GM23248 (cell line): Measurements from ENCODE around the gene ZSWIM6. TPM values are rescaled to one million over a fixed set of nuclear protein-coding genes. Genes with fewer than 3 reads are reported as not detected.

Source experiments
- DNase-seq: peaks from one replicate; pipeline ENCODE4 v3.0.0-alpha.2; 2015
- H2AFZ ChIP-seq: fragments of 200-600 bp; sonication (generic); 2 replicates; pipeline ENCODE4 v1.6.1; 2016; ENCODE audit warnings: antibody characterized with exemption
- H3F3A ChIP-seq: fragments of 200-600 bp; sonication (generic); 2 replicates; pipeline ENCODE4 v1.6.1; 2016; ENCODE audit warnings: mild to moderate bottlenecking, antibody characterized with exemption, mixed run types; ENCODE audit not compliant: insufficient read depth
- H3K27ac ChIP-seq: fragments of 200-600 bp; sonication (generic); 2 replicates; pipeline ENCODE4 v1.5.1; 2016; ENCODE audit warnings: mild to moderate bottlenecking
- H3K27me3 ChIP-seq: fragments of 200-600 bp; sonication (generic); replicated peaks from 2 replicates; pipeline ENCODE4 v1.6.1; 2016; ENCODE audit warnings: mild to moderate bottlenecking; ENCODE audit not compliant: insufficient read depth
- H3K36me3 ChIP-seq: fragments of 200-600 bp; sonication (generic); 2 replicates; pipeline ENCODE4 v1.6.1; 2016; ENCODE audit warnings: low read depth, mild to moderate bottlenecking
- H3K4me1 ChIP-seq: fragments of 200-600 bp; sonication (generic); 2 replicates; pipeline ENCODE4 v1.6.1; 2016; ENCODE audit warnings: mild to moderate bottlenecking; ENCODE audit not compliant: insufficient read depth
- H3K4me2 ChIP-seq: fragments of 200-600 bp; sonication (generic); one replicate; pipeline ENCODE4 v1.6.1; 2016; ENCODE audit warnings: mild to moderate bottlenecking; ENCODE audit not compliant: unreplicated experiment
- H3K4me3 ChIP-seq: fragments of 200-600 bp; sonication (generic); 2 replicates; pipeline ENCODE4 v1.5.1; 2016; ENCODE audit warnings: mild to moderate bottlenecking
- H3K79me2 ChIP-seq: fragments of 200-600 bp; sonication (generic); 2 replicates; pipeline ENCODE4 v1.6.1; 2016; ENCODE audit warnings: mild to moderate bottlenecking; ENCODE audit not compliant: insufficient read depth
- H3K9ac ChIP-seq: fragments of 200-600 bp; sonication (generic); 2 replicates; pipeline ENCODE4 v1.6.1; 2016; ENCODE audit warnings: mild to moderate bottlenecking
- H3K9me2 ChIP-seq: fragments of 200-600 bp; sonication (generic); 2 replicates; pipeline ENCODE4 v1.6.1; 2016; ENCODE audit warnings: mixed run types, mild to moderate bottlenecking, moderate library complexity; ENCODE audit not compliant: insufficient read depth
- H3K9me3 ChIP-seq: fragments of 200-600 bp; sonication (generic); one replicate; pipeline ENCODE4 v1.6.1; 2017; ENCODE audit warnings: low read depth
- H4K20me1 ChIP-seq: fragments of 200-600 bp; sonication (generic); 2 replicates; pipeline ENCODE4 v1.6.0; 2016; ENCODE audit not compliant: insufficient read depth
- EZH2 ChIP-seq: fragments of 200-600 bp; sonication (generic); IDR thresholded peaks from 2 replicates; pipeline ENCODE4 v1.6.1; 2018; ENCODE audit warnings: antibody characterized with exemption, mild to moderate bottlenecking; ENCODE audit not compliant: insufficient read depth, poor library complexity, severe bottlenecking
- EZH2phosphoT487 ChIP-seq: fragments of 200-600 bp; sonication (generic); IDR thresholded peaks from 2 replicates; pipeline ENCODE4 v1.6.1; 2018; ENCODE audit warnings: antibody characterized with exemption, moderate library complexity, mild to moderate bottlenecking, low read depth; ENCODE audit not compliant: insufficient read depth
- whole genome bisulfite sequencing, 2 experiments: methylation state at CpG; one replicate each; pipeline ENCODE4 v1.1.6; 2015 to 2017; ENCODE audit warnings: low lambda C conversion rate in 2 of 2, low coverage in 1 of 2; ENCODE audit errors: missing lambda C conversion rate in 2 of 2; 5-methylcytosine and 5-hydroxymethylcytosine counted together
- in situ Hi-C: fragments of 300-500 bp; cut with MboI; formaldehyde crosslinking; loops from 2 replicates; pipeline ENCODE4 v1.15.0; 2020
- polyA plus RNA-seq: library from polyadenylated mRNA; unstranded; fragments of >200 nt; fragmentation: Nextera tagmentation; extraction: Ambion mirVana; gene quantifications from 2 replicates; pipeline ENCODE4 v1.2.1, GENCODE V29; 2016
- total RNA-seq: library from RNA; depleted of rRNA; stranded (reverse); fragments of >200 nt; shearing (Covaris generic); gene quantifications from 2 replicates; pipeline ENCODE4 v1.2.3, GENCODE V29; 2014

Gene ZSWIM6
- total and polyA plus RNA-seq, 2 experiments from 2014 or later = 1.5 to 4.8 TPM

GRCh38 chr5:61423487-61424145 lies 91.6 kb downstream of the ZSWIM6 start:
- 17 to 21% methylated on average over 3 of the region's 3 CpGs for WGBS, 2 experiments
- peak overlapping the region; percentile 57 for H3K4me2 ChIP-seq
- H3K36me3 ChIP-seq = no peaks in the 10 kb centered on the region
- H3K4me3 ChIP-seq = peak overlapping the region; percentile 43; the same call in 1 of the 2 replicates
- DNase-seq = peak; percentile 24
- peak overlapping the region; percentile 44; the same call in 1 of the 2 replicates for H3K9ac ChIP-seq
- H2AFZ ChIP-seq = no peak overlapping the region
- no peaks in the 10 kb centered on the region for H3K9me2 ChIP-seq
- no peak for TF ChIP-seq EZH2phosphoT487
- TF ChIP-seq EZH2 = no peak
- H3K4me1 ChIP-seq = peaks cover 13% of the 10 kb centered on the region; the same call in 1 of the 2 replicates
- H4K20me1 ChIP-seq = 0 out of 2 replicates have a peak, but pooled peaks cover 11% of the 10 kb centered on the region
- H3K27me3 ChIP-seq = no peaks in the 10 kb centered on the region
- H3F3A ChIP-seq = no peaks in the 10 kb centered on the region
- H3K79me2 ChIP-seq = peaks cover 100% of the 10 kb centered on the region
- no peaks in the 10 kb centered on the region for H3K9me3 ChIP-seq
- in situ Hi-C loops = no loop called here
- H3K27ac ChIP-seq = peak overlapping the region; percentile 5; the same call in 1 of the 2 replicates

- no peaks in the 10 kb centered on the region for H3K36me3 ChIP-seq
- H3K79me2 ChIP-seq = peaks cover 100% of the 10 kb centered on the region
- no peaks in the 10 kb centered on the region for H3K9me3 ChIP-seq
- H4K20me1 ChIP-seq = 0 out of 2 replicates have a peak, but pooled peaks cover 11% of the 10 kb centered on the region
- in situ Hi-C loops = no loop called here
- TF ChIP-seq EZH2 = no peak
- TF ChIP-seq EZH2phosphoT487 = no peak
- no peak for DNase-seq
- H3K27ac ChIP-seq = no peak overlapping the region
- no peak overlapping the region for H3K4me2 ChIP-seq
- H3K4me1 ChIP-seq = peaks cover 13% of the 10 kb centered on the region; the same call in 1 of the 2 replicates
- H3K27me3 ChIP-seq = no peaks in the 10 kb centered on the region
- H3F3A ChIP-seq = no peaks in the 10 kb centered on the region
- no peak overlapping the region for H2AFZ ChIP-seq
- H3K9ac ChIP-seq = no peak overlapping the region
- WGBS, 2 experiments = 97 to 100% methylated on average over 1 of the region's 1 CpG
- no peak overlapping the region for H3K4me3 ChIP-seq
- no peaks in the 10 kb centered on the region for H3K9me2 ChIP-seq
These were observed 93.9 kb downstream of the ZSWIM6 start for GRCh38 chr5:61425918-61426317.

GRCh38 chr5:61429906-61430305 lies 97.8 kb downstream of the ZSWIM6 start:
- DNase-seq = no peak
- Histone ChIP-seq H3F3A (no peaks in the 10 kb centered on the region), H4K20me1 (peaks cover 16% of the 10 kb centered on the region; the same call in 1 of the 2 replicates), H3K4me3 (no peak overlapping the region), H3K4me1 (no peaks in the 10 kb centered on the region), H3K4me2 (no peak overlapping the region), H3K9me2 (no peaks in the 10 kb centered on the region), H3K27ac (no peak overlapping the region), H2AFZ (no peak overlapping the region), H3K79me2 (peaks cover 99% of the 10 kb centered on the region), H3K9ac (no peak overlapping the region), H3K9me3 (no peaks in the 10 kb centered on the region), H3K27me3 (no peaks in the 10 kb centered on the region), H3K36me3 (no peaks in the 10 kb centered on the region)
- in situ Hi-C loops = no loop called here
- TF ChIP-seq EZH2 (no peak), EZH2phosphoT487 (no peak)
- WGBS, 2 experiments = 97 to 100% methylated on average over 1 of the region's 1 CpG

GRCh38 chr5:61431923-61432620 lies 100.0 kb downstream of the ZSWIM6 start:
- no peak for TF ChIP-seq EZH2
- TF ChIP-seq EZH2phosphoT487 = no peak
- H2AFZ ChIP-seq = no peak overlapping the region
- no peak overlapping the region for H3K9ac ChIP-seq
- DNase-seq = no peak
- no peak overlapping the region for H3K27ac ChIP-seq
- H3K4me3 ChIP-seq = no peak overlapping the region
- WGBS, 2 experiments = 84 to 91% methylated on average over 6 of the region's 6 CpGs
- H3F3A ChIP-seq = no peaks in the 10 kb centered on the region
- H3K4me1 ChIP-seq = no peaks in the 10 kb centered on the region
- in situ Hi-C loops = no loop called here
- H3K9me3 ChIP-seq = no peaks in the 10 kb centered on the region
- H4K20me1 ChIP-seq = peaks cover 16% of the 10 kb centered on the region; the same call in 1 of the 2 replicates
- peaks cover 99% of the 10 kb centered on the region for H3K79me2 ChIP-seq
- no peaks in the 10 kb centered on the region; the same call in 1 of the 2 replicates for H3K9me2 ChIP-seq
- H3K27me3 ChIP-seq = no peaks in the 10 kb centered on the region
- no peaks in the 10 kb centered on the region for H3K36me3 ChIP-seq
- H3K4me2 ChIP-seq = no peak overlapping the region
